IMR-90 (cell line): Measurements from ENCODE around the gene C3AR1. TPM values are rescaled to one million over a fixed set of nuclear protein-coding genes. Genes with fewer than 3 reads are reported as not detected.
A peak's percentile ranks its signal among the peaks of the same experiment; 100 is the strongest.

ENCODE experiments used
- ATAC-seq: fragments of 200-7000 bp; cut with Tn5 transposase; 2 replicates; pipeline ENCODE4 v1.9.1; 2020; ENCODE audit warnings: low read depth, mild to moderate bottlenecking, moderate library complexity
- BruUV-seq: library from RNA; stranded (reverse); fragments of 400-500 nt; replicated peaks from 2 replicates; lab custom pipeline; 2021; lab: Mats Ljungman, UMichigan
- CTCF ChIA-PET: fragments of 300-600 bp; formaldehyde crosslinking; extraction: SDS; loops from one replicate; lab custom pipeline; 2021; ENCODE audit warnings: antibody characterized with exemption; lab: Yijun Ruan, JAX
- POLR2A ChIA-PET: fragments of 300-600 bp; sonication (Branson Sonifier 250); formaldehyde crosslinking; loops from one replicate; lab custom pipeline; 2022; ENCODE audit warnings: antibody characterized with exemption; ENCODE audit not compliant: unreplicated experiment; lab: Charles Lee
- DNase-seq: peaks from one replicate; pipeline ENCODE4 v3.0.0; 2013
- H2AFZ ChIP-seq: replicated peaks from 2 replicates; pipeline ENCODE3; 2013; ENCODE audit warnings: low read length, mild to moderate bottlenecking; ENCODE audit not compliant: poor library complexity
- H2AK5ac ChIP-seq: 2 replicates; pipeline ENCODE4 v1.6.1; 2013; ENCODE audit warnings: low read depth, low read length, inconsistent platforms
- H2AK9ac ChIP-seq: replicated peaks from 2 replicates; pipeline ENCODE3; 2013; ENCODE audit warnings: mild to moderate bottlenecking, low read depth, low read length, moderate library complexity; ENCODE audit not compliant: poor library complexity
- H2BK120ac ChIP-seq: 2 replicates; pipeline ENCODE4 v1.6.1; 2013; ENCODE audit warnings: low read depth, low read length, inconsistent platforms
- H2BK15ac ChIP-seq: 3 replicates; pipeline ENCODE4 v1.6.1; 2013; ENCODE audit warnings: low read depth, low read length, inconsistent platforms
- H2BK20ac ChIP-seq: 2 replicates; pipeline ENCODE4 v1.6.1; 2013; ENCODE audit warnings: low read depth, mild to moderate bottlenecking, inconsistent platforms, low read length, moderate library complexity
- H2BK5ac ChIP-seq: 2 replicates; pipeline ENCODE4 v1.6.1; 2013; ENCODE audit warnings: mild to moderate bottlenecking, low read depth, low read length, inconsistent platforms; ENCODE audit not compliant: poor library complexity, severe bottlenecking
- H3K14ac ChIP-seq: replicated peaks from 2 replicates; pipeline ENCODE4 v1.6.1; 2013; ENCODE audit warnings: low read depth, low read length, inconsistent platforms
- H3K18ac ChIP-seq: 2 replicates; pipeline ENCODE4 v1.6.1; 2013; ENCODE audit warnings: low read depth, low read length, control low read depth
- H3K23ac ChIP-seq: 2 replicates; pipeline ENCODE4 v1.6.1; 2013; ENCODE audit warnings: low read depth, low read length, inconsistent platforms
- H3K27ac ChIP-seq: 2 replicates; pipeline ENCODE4 v1.5.1; 2013; ENCODE audit warnings: mild to moderate bottlenecking, control low read depth, low read length; ENCODE audit not compliant: insufficient read depth
- H3K27me3 ChIP-seq: 2 replicates; pipeline ENCODE4 v1.6.1; 2013; ENCODE audit warnings: low read length; ENCODE audit not compliant: control insufficient read depth, insufficient read depth
- H3K36me3 ChIP-seq: 2 replicates; pipeline ENCODE4 v1.6.1; 2013; ENCODE audit warnings: low read length, mixed read lengths; ENCODE audit not compliant: control insufficient read depth, insufficient read depth
- H3K4ac ChIP-seq: 2 replicates; pipeline ENCODE4 v1.6.1; 2013; ENCODE audit warnings: low read depth, low read length, inconsistent platforms
- H3K4me1 ChIP-seq: 2 replicates; pipeline ENCODE4 v1.6.1; 2013; ENCODE audit warnings: low read length, mixed read lengths; ENCODE audit not compliant: control insufficient read depth, insufficient read depth
- H3K4me2 ChIP-seq: 2 replicates; pipeline ENCODE4 v1.6.1; 2013; ENCODE audit warnings: low read depth, mild to moderate bottlenecking, control low read depth, low read length, moderate library complexity
- H3K4me3 ChIP-seq: 2 replicates; pipeline ENCODE4 v1.5.1; 2013; ENCODE audit warnings: low read depth, mild to moderate bottlenecking, control low read depth, low read length, moderate library complexity; ENCODE audit not compliant: insufficient read depth
- H3K56ac ChIP-seq: 2 replicates; pipeline ENCODE4 v1.6.1; 2013; ENCODE audit warnings: low read length, inconsistent platforms; ENCODE audit not compliant: insufficient read depth; ENCODE audit errors: extremely low read depth
- H3K79me1 ChIP-seq, 2 experiments: 2 replicates each; pipeline ENCODE4 v1.6.1; 2013; ENCODE audit warnings: low read length in 2 of 2, inconsistent platforms in 1 of 2, low read depth in 1 of 2
- H3K9ac ChIP-seq: 2 replicates; pipeline ENCODE4 v1.6.1; 2013; ENCODE audit warnings: low read depth, low read length, control low read depth
- H3K9me1 ChIP-seq: 2 replicates; pipeline ENCODE4 v1.6.1; 2013; ENCODE audit warnings: low read length, inconsistent platforms; ENCODE audit not compliant: insufficient read depth
- H3K9me3 ChIP-seq: 2 replicates; pipeline ENCODE4 v1.6.1; 2013; ENCODE audit warnings: low read length; ENCODE audit not compliant: control insufficient read depth, insufficient read depth
- H4K20me1 ChIP-seq: 2 replicates; pipeline ENCODE4 v1.6.1; 2013; ENCODE audit warnings: low read length, inconsistent platforms; ENCODE audit not compliant: insufficient read depth
- H4K5ac ChIP-seq: 2 replicates; pipeline ENCODE4 v1.6.1; 2013; ENCODE audit warnings: mild to moderate bottlenecking, low read depth, low read length, control low read depth
- H4K8ac ChIP-seq, 2 experiments: 2 replicates each; pipeline ENCODE4 v1.6.1; 2013; ENCODE audit warnings: low read depth in 2 of 2, low read length in 2 of 2, control low read depth in 1 of 2, inconsistent platforms in 1 of 2
- H4K91ac ChIP-seq: 2 replicates; pipeline ENCODE4 v1.6.1; 2013; ENCODE audit warnings: low read depth, low read length, inconsistent platforms; ENCODE audit not compliant: insufficient read depth
- BHLHE40 ChIP-seq: fragments of 150-350 bp; IDR thresholded peaks from 2 replicates; pipeline ENCODE4 v1.6.1; 2016; ENCODE audit warnings: mild to moderate bottlenecking, low read depth, low read length
- CEBPB ChIP-seq: IDR thresholded peaks from 2 replicates; pipeline ENCODE4 v1.6.1; 2012; ENCODE audit warnings: low read depth, low read length, improper control_type of control experiment
- CHD1 ChIP-seq: IDR thresholded peaks from 2 replicates; pipeline ENCODE4 v1.6.1; 2012; ENCODE audit warnings: low read depth, low read length, improper control_type of control experiment
- CTCF ChIP-seq: conservative IDR thresholded peaks from 2 replicates; pipeline ENCODE4 v1.5.1; 2012; ENCODE audit warnings: mild to moderate bottlenecking, low read depth, low read length, improper control_type of control experiment
- ELK1 ChIP-seq: fragments of 150-350 bp; IDR thresholded peaks from 2 replicates; pipeline ENCODE4 v1.6.1; 2016; ENCODE audit warnings: low read depth, mild to moderate bottlenecking, low read length, moderate library complexity, borderline replicate concordance
- FOS ChIP-seq: fragments of 150-350 bp; IDR thresholded peaks from 2 replicates; pipeline ENCODE4 v1.6.1; 2016; ENCODE audit warnings: low read depth, low read length
- MAFK ChIP-seq: IDR thresholded peaks from 2 replicates; pipeline ENCODE4 v1.6.1; 2012; ENCODE audit warnings: low read depth, low read length, improper control_type of control experiment
- MAZ ChIP-seq: IDR thresholded peaks from 2 replicates; pipeline ENCODE4 v1.6.1; 2012; ENCODE audit warnings: low read depth, mild to moderate bottlenecking, low read length, improper control_type of control experiment, moderate library complexity, borderline replicate concordance
- MXI1 ChIP-seq: IDR thresholded peaks from 2 replicates; pipeline ENCODE4 v1.6.1; 2012; ENCODE audit warnings: low read depth, mild to moderate bottlenecking, low read length, moderate library complexity, borderline replicate concordance
- NFE2L2 ChIP-seq: fragments of 150-350 bp; IDR thresholded peaks from 2 replicates; pipeline ENCODE4 v1.6.1; 2016; ENCODE audit warnings: low read depth, mild to moderate bottlenecking, low read length
- POLR2A ChIP-seq: IDR thresholded peaks from 2 replicates; pipeline ENCODE4 v1.6.1; 2012; ENCODE audit warnings: mild to moderate bottlenecking, low read depth, low read length
- RAD21 ChIP-seq: IDR thresholded peaks from 2 replicates; pipeline ENCODE4 v1.6.1; 2012; ENCODE audit warnings: low read length, improper control_type of control experiment
- RCOR1 ChIP-seq: IDR thresholded peaks from 2 replicates; pipeline ENCODE4 v1.6.1; 2012; ENCODE audit warnings: mild to moderate bottlenecking, low read length, improper control_type of control experiment; ENCODE audit not compliant: insufficient replicate concordance
- RFX5 ChIP-seq: IDR thresholded peaks from 2 replicates; pipeline ENCODE4 v1.8.0; 2012; ENCODE audit warnings: low read depth, mild to moderate bottlenecking, low read length, moderate library complexity
- SMC3 ChIP-seq: fragments of 150-350 bp; IDR thresholded peaks from 2 replicates; pipeline ENCODE4 v1.6.1; 2016; ENCODE audit warnings: low read depth, mild to moderate bottlenecking, antibody characterized with exemption, low read length, moderate library complexity
- USF2 ChIP-seq: fragments of 150-350 bp; IDR thresholded peaks from 2 replicates; pipeline ENCODE4 v1.6.1; 2017; ENCODE audit warnings: mild to moderate bottlenecking, antibody characterized with exemption, low read length, low read depth
- WGBS, 2 experiments: methylation state at CpG; one replicate each; pipeline versions ENCODE4 v1.1.5 to v1.1.7; 2013; ENCODE audit warnings: missing lambda C conversion rate in 2 of 2; ENCODE audit not compliant: insufficient read length in 1 of 2; ENCODE audit errors: extremely low coverage in 2 of 2; 5-methylcytosine and 5-hydroxymethylcytosine counted together
- dilution Hi-C: fragments of 300-500 bp; cut with HindIII; formaldehyde crosslinking; loops from one replicate; pipeline ENCODE4 v1.14.3; 2018; ENCODE audit warnings: low sequenced_read_pairs; ENCODE audit not compliant: unreplicated experiment
- in situ Hi-C: fragments of 300-500 bp; cut with MboI; formaldehyde crosslinking; loops from 3 replicates; pipeline ENCODE4 v1.14.3; 2019; ENCODE audit warnings: low sequenced_read_pairs, inconsistent platforms, mixed read lengths
- intact Hi-C: fragments of 100-400 bp; cut with micrococcal nuclease; formaldehyde crosslinking; loops from 2 replicates; pipeline ENCODE4 v1.10.0; 2022
- polyA plus RNA-seq, 3 experiments: library from polyadenylated mRNA; depleted of rRNA; stranded (reverse); fragments of >200 nt; gene quantifications; 2 replicates each; pipeline ENCODE4 v1.2.3, GENCODE V29; 2012; ENCODE audit warnings: low replicate concordance in 1 of 3
- total RNA-seq: library from RNA; depleted of rRNA; stranded (reverse); fragments of >200 nt; gene quantifications from 2 replicates; pipeline ENCODE4 v1.2.3, GENCODE V29; 2012

Gene C3AR1
- total and polyA plus RNA-seq, 2 of the 4 experiments (the other 2 are of a cell fraction), result 0.31 to 0.36 TPM

GRCh38 chr12:8047842-8048241, 18.3 kb downstream of the C3AR1 start:
- no peak overlapping the region for H3K4ac ChIP-seq
- dilution Hi-C loops (no loop called here), in situ Hi-C loops (loop anchor here (25.0 kb wide), 1 partner anchor 411 kb away; no protein-coding TSS in a partner anchor), intact Hi-C loops (no loop called here)
- no TSS peak for BruUV-seq
- no peak overlapping the region for H3K14ac ChIP-seq
- no peaks in the 10 kb centered on the region; the same call in 1 of the 2 replicates for H4K20me1 ChIP-seq
- peak overlapping the region; percentile 40 for H2AK9ac ChIP-seq
- ChIA-PET POLR2A (no interaction called here), CTCF (interaction anchor here (1.5 kb wide), 1 partner anchor 10 kb away, joined by 3 read pairs; no protein-coding TSS in a partner anchor)
- H2BK5ac ChIP-seq, result no peak overlapping the region
- no peak overlapping the region for H2AFZ ChIP-seq
- no peaks in the 10 kb centered on the region for H3K9me1 ChIP-seq
- no peak overlapping the region for H4K8ac ChIP-seq
- no peak overlapping the region for H3K18ac ChIP-seq
- no peak overlapping the region for H3K9ac ChIP-seq
- H3K36me3 ChIP-seq, result peaks cover 49% of the 10 kb centered on the region
- no peak overlapping the region for H4K91ac ChIP-seq
- no peak overlapping the region for H3K27ac ChIP-seq
- ATAC-seq (no peak), DNase-seq (no peak)
- no peak overlapping the region for H3K4me2 ChIP-seq
- no peaks in the 10 kb centered on the region; a peak in 2 of 4 replicates for H3K79me1 ChIP-seq
- no peak overlapping the region for H3K56ac ChIP-seq
- no peak overlapping the region for H3K4me3 ChIP-seq
- H3K4me1 ChIP-seq, result no peaks in the 10 kb centered on the region
- H2BK120ac ChIP-seq, result no peak overlapping the region
- TF ChIP-seq MXI1 (no peak), RCOR1 (no peak), RFX5 (no peak), ELK1 (no peak), USF2 (no peak), MAZ (no peak), MAFK (no peak), CTCF (no peak), RAD21 (no peak), NFE2L2 (no peak), CEBPB (no peak), SMC3 (no peak), CHD1 (no peak), POLR2A (no peak), BHLHE40 (no peak), FOS (no peak)
- no peak overlapping the region for H2BK20ac ChIP-seq
- no peak overlapping the region for H3K23ac ChIP-seq
- H2BK15ac ChIP-seq, result no peak overlapping the region
- H2AK5ac ChIP-seq, result no peak overlapping the region
- 100% methylated on average over 2 of the region's 5 CpGs; no CpG with 5 or more reads in 1 of the 2 experiments for WGBS, 2 experiments
- H4K5ac ChIP-seq, result no peak overlapping the region
- no peaks in the 10 kb centered on the region for H3K27me3 ChIP-seq
- no peaks in the 10 kb centered on the region for H3K9me3 ChIP-seq
